ENCODE results near the gene PODXL2. TPM values are rescaled to one million over a fixed set of nuclear protein-coding genes. Genes with fewer than 3 reads are reported as not detected.

Gene PODXL2
- total RNA-seq, 2 experiments from 2014 or later, result 0.95 to 1.1 TPM

GRCh38 chr3:127606981-127607595, 21.9 kb upstream of the PODXL2 start:
- no peak for DNase-seq
- Mint-ChIP-seq H3K9me3 (no peaks in the 10 kb centered on the region), H3K27me3 (no peaks in the 10 kb centered on the region), H3K4me3 (no peak overlapping the region), H3K4me1 (peaks cover 25% of the 10 kb centered on the region), H3K36me3 (ENCODE audit: low read depth) (peaks cover 78% of the 10 kb centered on the region), H3K27ac (no peak overlapping the region)
- ChIA-PET CTCF (interaction anchor here (1.1 kb wide), 1 partner anchor 32 kb away, joined by 3 read pairs; no protein-coding TSS in a partner anchor), POLR2A (interaction anchor here (0.8 to 3.0 kb wide), 3 partner anchors 9 to 65 kb away, joined by 3 to 24 read pairs (median 3); partner anchors contain the start of gene MCM2)

GRCh38 chr3:127607675-127608361, 21.2 kb upstream of the PODXL2 start:
- H3K36me3 Mint-ChIP-seq (ENCODE audit: low read depth), result peaks cover 79% of the 10 kb centered on the region
- no peaks in the 10 kb centered on the region for H3K9me3 Mint-ChIP-seq
- H3K27me3 Mint-ChIP-seq, result no peaks in the 10 kb centered on the region
- no peak overlapping the region for H3K4me3 Mint-ChIP-seq
- H3K4me1 Mint-ChIP-seq, result peaks cover 18% of the 10 kb centered on the region
- POLR2A ChIA-PET, result interaction anchor here (0.8 to 3.0 kb wide), 3 partner anchors 10 to 64 kb away, joined by 3 to 24 read pairs (median 3); partner anchors contain the start of gene MCM2
- CTCF ChIA-PET, result interaction anchor here (1.1 kb wide), 1 partner anchor 33 kb away, joined by 3 read pairs; no protein-coding TSS in a partner anchor
- no peak overlapping the region for H3K27ac Mint-ChIP-seq
- no peak for DNase-seq

GRCh38 chr3:127608362-127608718, 20.6 kb upstream of the PODXL2 start:
- Mint-ChIP-seq H3K4me1 (peaks cover 18% of the 10 kb centered on the region), H3K36me3 (ENCODE audit: low read depth) (peaks cover 84% of the 10 kb centered on the region)
- POLR2A ChIA-PET, result no interaction called here

GRCh38 chr3:127610105-127610504, 18.9 kb upstream of the PODXL2 start:
- ChIA-PET POLR2A (interaction anchor here (0.9 to 1.4 kb wide), 2 partner anchors 11 to 63 kb away, joined by 3 to 5 read pairs; partner anchors contain the start of gene MCM2), CTCF (interaction anchor here (0.9 kb wide), 1 partner anchor 35 kb away, joined by 3 read pairs; no protein-coding TSS in a partner anchor)
- Mint-ChIP-seq H3K9me3 (no peaks in the 10 kb centered on the region), H3K27ac (no peak overlapping the region), H3K4me3 (no peak overlapping the region), H3K27me3 (no peaks in the 10 kb centered on the region), H3K36me3 (ENCODE audit: low read depth) (peaks cover 84% of the 10 kb centered on the region), H3K4me1 (peaks cover 15% of the 10 kb centered on the region)
- DNase-seq, result no peak

More at GRCh38 chr3:127608362-127608718, 20.6 kb upstream of the PODXL2 start:
- DNase-seq, result no peak
- H3K9me3 Mint-ChIP-seq, result no peaks in the 10 kb centered on the region
- H3K27me3 Mint-ChIP-seq, result no peaks in the 10 kb centered on the region
- no peak overlapping the region for H3K27ac Mint-ChIP-seq
- CTCF ChIA-PET, result no interaction called here
- H3K4me3 Mint-ChIP-seq, result no peak overlapping the region

GRCh38 chr3:127611251-127611650, 17.7 kb upstream of the PODXL2 start:
- Mint-ChIP-seq H3K36me3 (ENCODE audit: low read depth) (peaks cover 88% of the 10 kb centered on the region), H3K4me3 (no peak overlapping the region), H3K9me3 (no peaks in the 10 kb centered on the region), H3K27me3 (no peaks in the 10 kb centered on the region), H3K4me1 (peaks cover 16% of the 10 kb centered on the region), H3K27ac (no peak overlapping the region)
- no peak for DNase-seq
- POLR2A ChIA-PET, result interaction anchor here (0.9 to 1.4 kb wide), 3 partner anchors 10 to 62 kb away, joined by 3 to 5 read pairs (median 3); partner anchors contain the start of gene MCM2
- CTCF ChIA-PET, result interaction anchor here (0.9 kb wide), 1 partner anchor 36 kb away, joined by 3 read pairs; no protein-coding TSS in a partner anchor

- Mint-ChIP-seq H3K4me1 (peaks cover 21% of the 10 kb centered on the region), H3K4me3 (no peak overlapping the region), H3K27me3 (no peaks in the 10 kb centered on the region), H3K27ac (no peak overlapping the region), H3K9me3 (no peaks in the 10 kb centered on the region), H3K36me3 (ENCODE audit: low read depth) (peaks cover 85% of the 10 kb centered on the region)
- ChIA-PET CTCF (no interaction called here), POLR2A (interaction anchor here (0.9 kb wide), 1 partner anchor 14 kb away, joined by 6 read pairs; no protein-coding TSS in a partner anchor)
- no peak for DNase-seq
These were observed 16.0 kb upstream of the PODXL2 start for GRCh38 chr3:127612966-127613365.

- no peak for DNase-seq
- Mint-ChIP-seq H3K4me3 (no peak overlapping the region), H3K27me3 (no peaks in the 10 kb centered on the region), H3K4me1 (peaks cover 21% of the 10 kb centered on the region), H3K27ac (no peak overlapping the region), H3K36me3 (ENCODE audit: low read depth) (peaks cover 85% of the 10 kb centered on the region), H3K9me3 (no peaks in the 10 kb centered on the region)
- CTCF ChIA-PET, result no interaction called here
- POLR2A ChIA-PET, result interaction anchor here (0.9 kb wide), 1 partner anchor 15 kb away, joined by 6 read pairs; no protein-coding TSS in a partner anchor
These were observed 15.6 kb upstream of the PODXL2 start for GRCh38 chr3:127613406-127613805.

- Mint-ChIP-seq H3K4me1 (peaks cover 15% of the 10 kb centered on the region), H3K4me3 (no peak overlapping the region), H3K27ac (no peak overlapping the region), H3K9me3 (no peaks in the 10 kb centered on the region), H3K27me3 (no peaks in the 10 kb centered on the region), H3K36me3 (ENCODE audit: low read depth) (peaks cover 82% of the 10 kb centered on the region)
- DNase-seq, result no peak
- ChIA-PET POLR2A (no interaction called here), CTCF (no interaction called here)
These were observed 13.9 kb upstream of the PODXL2 start for GRCh38 chr3:127614928-127615589.

GRCh38 chr3:127615631-127616305, 13.2 kb upstream of the PODXL2 start:
- Mint-ChIP-seq H3K4me1 (peaks cover 15% of the 10 kb centered on the region), H3K36me3 (ENCODE audit: low read depth) (peaks cover 78% of the 10 kb centered on the region), H3K27me3 (no peaks in the 10 kb centered on the region), H3K9me3 (no peaks in the 10 kb centered on the region), H3K4me3 (no peak overlapping the region), H3K27ac (no peak overlapping the region)
- DNase-seq, result no peak
- POLR2A ChIA-PET, result no interaction called here
- CTCF ChIA-PET, result no interaction called here

GRCh38 chr3:127616836-127617605, 12.0 kb upstream of the PODXL2 start:
- Mint-ChIP-seq H3K4me1 (peaks cover 14% of the 10 kb centered on the region), H3K4me3 (no peak overlapping the region), H3K36me3 (ENCODE audit: low read depth) (peaks cover 83% of the 10 kb centered on the region), H3K9me3 (no peaks in the 10 kb centered on the region), H3K27ac (no peak overlapping the region), H3K27me3 (no peaks in the 10 kb centered on the region)
- CTCF ChIA-PET, result no interaction called here
- DNase-seq, result no peak
- POLR2A ChIA-PET, result no interaction called here

GRCh38 chr3:127618891-127619290, 10.1 kb upstream of the PODXL2 start:
- H3K27me3 Mint-ChIP-seq, result no peaks in the 10 kb centered on the region
- peaks cover 13% of the 10 kb centered on the region for H3K4me1 Mint-ChIP-seq
- H3K27ac Mint-ChIP-seq, result no peak overlapping the region
- H3K9me3 Mint-ChIP-seq, result no peaks in the 10 kb centered on the region
- DNase-seq, result no peak
- H3K36me3 Mint-ChIP-seq (ENCODE audit: low read depth), result peaks cover 74% of the 10 kb centered on the region
- POLR2A ChIA-PET, result no interaction called here
- CTCF ChIA-PET, result interaction anchor here (0.5 kb wide), 1 partner anchor 17 kb away, joined by 4 read pairs; no protein-coding TSS in a partner anchor
- H3K4me3 Mint-ChIP-seq, result no peak overlapping the region
